Spleen (tissue), 11 donors: ENCODE data around the gene NGF. TPM values are rescaled to one million over a fixed set of nuclear protein-coding genes. Genes with fewer than 3 reads are reported as not detected.

ENCODE experiments used
- DNase-seq: peaks from one replicate; pipeline ENCODE4 v3.0.0-alpha.2; 2020
- H3K27ac ChIP-seq, 8 donors: fragments of 200-600 bp; sonication (generic) in 7 of 8; 1 replicate in 4 of 8; 2 replicates in 4 of 8; pipeline versions ENCODE4 v1.5.0 to v1.8.0; 2016 to 2021; ENCODE audit warnings: inconsistent platforms in 4 of 8, mild to moderate bottlenecking in 4 of 8, moderate library complexity in 1 of 8
- H3K27me3 ChIP-seq, 7 donors: fragments of 200-600 bp; sonication (generic) in 6 of 7; replicated peaks in 1 of 7; 1 replicate in 4 of 7; 2 replicates in 3 of 7; pipeline versions ENCODE4 v1.5.0 to v1.8.0; 2016 to 2021; ENCODE audit warnings: inconsistent platforms in 3 of 7, mild to moderate bottlenecking in 1 of 7
- H3K36me3 ChIP-seq, 6 donors: fragments of 200-600 bp; sonication (generic) in 5 of 6; 1 replicate in 4 of 6; 2 replicates in 2 of 6; pipeline versions ENCODE4 v1.5.0 to v1.8.0; 2016 to 2021; ENCODE audit warnings: inconsistent platforms in 2 of 6
- H3K4me1 ChIP-seq, 6 donors: fragments of 200-600 bp; sonication (generic) in 5 of 6; 1 replicate in 3 of 6; 2 replicates in 3 of 6; pipeline versions ENCODE4 v1.5.0 to v1.8.0; 2016 to 2021; ENCODE audit warnings: inconsistent platforms in 3 of 6
- H3K4me3 ChIP-seq, 8 donors: fragments of 200-600 bp; sonication (generic) in 7 of 8; 1 replicate in 4 of 8; 2 replicates in 4 of 8; pipeline versions ENCODE4 v1.5.0 to v1.8.0; 2016 to 2021; ENCODE audit warnings: inconsistent platforms in 4 of 8, mild to moderate bottlenecking in 4 of 8, moderate library complexity in 2 of 8
- H3K9me3 ChIP-seq, 8 donors: fragments of 200-600 bp; sonication (generic) in 7 of 8; 1 replicate in 4 of 8; 2 replicates in 4 of 8; pipeline versions ENCODE4 v1.5.0 to v1.8.0; 2016 to 2021; ENCODE audit warnings: inconsistent platforms in 4 of 8
- CTCF ChIP-seq, 11 experiments: fragments of 200-600 bp in 7 of 11; fragments of 450-650 bp in 4 of 11; sonication (generic) in 4 of 11; IDR thresholded peaks in 8 of 11; conservative IDR thresholded peaks in 3 of 11; 1 replicate in 7 of 11; 2 replicates in 4 of 11; pipeline versions ENCODE4 v1.4.0 to v1.8.0; 2016 to 2021; ENCODE audit warnings: antibody characterized with exemption in 11 of 11, inconsistent platforms in 4 of 11, mild to moderate bottlenecking in 1 of 11
- POLR2A ChIP-seq, 3 donors: fragments of 450-650 bp; IDR thresholded peaks; one replicate each; pipeline ENCODE4 v1.5.1; 2017; ENCODE audit warnings: antibody characterized with exemption in 3 of 3, mild to moderate bottlenecking in 1 of 3
- POLR2AphosphoS5 ChIP-seq, 3 donors: sonication (generic); formaldehyde crosslinking; IDR thresholded peaks; one replicate each; pipeline ENCODE4 v1.5.1; 2017; ENCODE audit warnings: antibody characterized with exemption in 3 of 3
- WGBS, 5 donors: extraction: QIAGEN DNeasy Blood & Tissue Kit in 3 of 5; methylation state at CpG; one replicate each; pipeline versions ENCODE4 v1.1.5 to v1.1.7; 2013 to 2018; 5-methylcytosine and 5-hydroxymethylcytosine counted together
- intact Hi-C: fragments of 100-400 bp; cut with DNase I; formaldehyde crosslinking; loops from one replicate; pipeline ENCODE4 v1.15.0; 2023; ENCODE audit warnings: low total_unique reads
- polyA plus RNA-seq, 3 donors: library from polyadenylated mRNA; stranded (reverse); fragments of 200-250 nt; gene quantifications; one replicate each; pipeline ENCODE4 v1.2.1, GENCODE V29; 2013
- total RNA-seq, 7 donors: library from RNA; depleted of rRNA in 3 of 7; stranded (reverse); fragments of >200 nt in 3 of 7; fragmentation: NEBNext Ultra II Directional in 4 of 7; extraction: Animal tissue kit (Norgen Biotek cat#: 25700) in 4 of 7; gene quantifications; one replicate each; pipeline versions ENCODE4 v1.1.0 to v1.2.1, GENCODE V29; 2016 to 2021
- donor health status: healthy with polysubstance abuse.
- donor health status: DM: no; HTN: no; CAD: no; lungs with moderate emphysema.
- donor health status: DM: no; HTN: no; CAD: no.
- donor health status: Bipolar disorder and iron deficiency.
- donor health status: healthy.
- donor health status: DM: no; HTN: no; CAD: no.
- donor health status: DM: yes; HTN: yes; CAD: no.

Gene NGF
- total and polyA plus RNA-seq, 10 donors: 0.34 to 4.6 (median 2.0) TPM

- Histone ChIP-seq H3K36me3 (no peaks in the 10 kb centered on the region), H3K27me3 (peaks cover 0 to 9% (median 0%) of the 10 kb centered on the region in 7 donors), H3K9me3 (no peaks in the 10 kb centered on the region), H3K27ac (no peak overlapping the region), H3K4me3 (no peak overlapping the region), H3K4me1 (no peaks in the 10 kb centered on the region)
- DNase-seq: no peak
- intact Hi-C loops: no loop called here
- TF ChIP-seq POLR2A (IDR thresholded peaks at IDR 0.05) (no peak), CTCF (IDR thresholded peaks at IDR 0.05 in 8 of 11, conservative IDR thresholded peaks at IDR 0.05 in 3 of 11) (no peak), POLR2AphosphoS5 (IDR thresholded peaks at IDR 0.05) (no peak)
- WGBS, 5 donors: 58 to 78% (median 61%) methylated on average over 5 of the region's 5 CpGs
Observed at GRCh38 chr1:115351143-115351542, 13.1 kb upstream of the NGF start.

- intact Hi-C loops: no loop called here
- TF ChIP-seq POLR2AphosphoS5 (IDR thresholded peaks at IDR 0.05) (no peak), POLR2A (IDR thresholded peaks at IDR 0.05) (no peak), CTCF (IDR thresholded peaks at IDR 0.05 in 8 of 11, conservative IDR thresholded peaks at IDR 0.05 in 3 of 11) (no peak)
- Histone ChIP-seq H3K36me3 (no peaks in the 10 kb centered on the region), H3K4me3 (no peak overlapping the region), H3K4me1 (no peaks in the 10 kb centered on the region), H3K9me3 (no peaks in the 10 kb centered on the region), H3K27me3 (peaks cover 0 to 6% (median 0%) of the 10 kb centered on the region in 7 donors), H3K27ac (no peak overlapping the region)
- DNase-seq: no peak
- whole genome bisulfite sequencing, 5 donors: 77 to 90% (median 80%) methylated on average over 4 of the region's 4 CpGs
Observed at GRCh38 chr1:115348636-115349035, 10.6 kb upstream of the NGF start.

GRCh38 chr1:115347282-115347681 lies 9.2 kb upstream of the NGF start:
- no peak for TF ChIP-seq CTCF (IDR thresholded peaks at IDR 0.05 in 8 of 11, conservative IDR thresholded peaks at IDR 0.05 in 3 of 11)
- TF ChIP-seq POLR2AphosphoS5 (IDR thresholded peaks at IDR 0.05): no peak
- no peak for TF ChIP-seq POLR2A (IDR thresholded peaks at IDR 0.05)
- H3K27me3 ChIP-seq: peaks cover 0 to 3% (median 0%) of the 10 kb centered on the region in 7 donors
- no peaks in the 10 kb centered on the region for H3K9me3 ChIP-seq
- H3K4me1 ChIP-seq: no peaks in the 10 kb centered on the region
- H3K27ac ChIP-seq: no peak overlapping the region
- no peaks in the 10 kb centered on the region for H3K36me3 ChIP-seq
- intact Hi-C loops: no loop called here
- WGBS, 5 donors: 75 to 87% (median 78%) methylated on average over 2 of the region's 2 CpGs
- no peak overlapping the region for H3K4me3 ChIP-seq
- DNase-seq: no peak

GRCh38 chr1:115343200-115343737 lies 5.2 kb upstream of the NGF start:
- no peak for DNase-seq
- WGBS, 5 donors: 42 to 75% (median 68%) methylated on average over 2 of the region's 2 CpGs
- TF ChIP-seq CTCF (IDR thresholded peaks at IDR 0.05 in 8 of 11, conservative IDR thresholded peaks at IDR 0.05 in 3 of 11) (no peak), POLR2AphosphoS5 (IDR thresholded peaks at IDR 0.05) (no peak), POLR2A (IDR thresholded peaks at IDR 0.05) (no peak)
- Histone ChIP-seq H3K4me1 (peaks cover 0 to 22% (median 7%) of the 10 kb centered on the region in 6 donors), H3K27me3 (peaks cover 0 to 25% (median 8%) of the 10 kb centered on the region in 7 donors), H3K36me3 (no peaks in the 10 kb centered on the region), H3K9me3 (no peaks in the 10 kb centered on the region), H3K4me3 (no peak overlapping the region), H3K27ac (no peak overlapping the region)
- intact Hi-C loops: no loop called here
